HG03342 (cell line): Measurements from ENCODE around the gene COG4.
"Not testable (repeated sequence)": the region's sequence is repeated elsewhere in the genome, so short reads cannot be mapped to it uniquely, and the experiment has no call there.

Source experiments
- ATAC-seq: cut with Tn5 transposase; IDR thresholded peaks from one replicate; pipeline ENCODE4 v1.9.1; 2021; ENCODE audit warnings: mild to moderate bottlenecking, moderate library complexity; ENCODE audit not compliant: unreplicated experiment

Gene COG4

GRCh38 chr16:70527315-70527996 lies 4.1 kb upstream of the COG4 start:
- ATAC-seq, result no peak

GRCh38 chr16:70526403-70526802 lies 3.0 kb upstream of the COG4 start:
- no peak for ATAC-seq

- ATAC-seq, result not testable (repeated sequence)
Measured at GRCh38 chr16:70524399-70524825, 1.1 kb upstream of the COG4 start.

- ATAC-seq, result peak; percentile 50
Measured at GRCh38 chr16:70523743-70524398, 517 bp upstream of the COG4 start, which contains the start of gene SF3B3. Gene SF3B3 (plus strand): TSS chr16:70523816. CDS start chr16:70526657, 2,841 bp downstream.

GRCh38 chr16:70522216-70523075 lies 908 bp downstream of the COG4 start:
- no peak for ATAC-seq

- ATAC-seq, result no peak
Measured at GRCh38 chr16:70520612-70521297, 2.6 kb downstream of the COG4 start.

GRCh38 chr16:70512456-70512855 lies 10.9 kb downstream of the COG4 start:
- ATAC-seq, result no peak

- no peak for ATAC-seq
Measured at GRCh38 chr16:70511833-70512232, 11.5 kb downstream of the COG4 start.

GRCh38 chr16:70510216-70510615 lies 13.1 kb downstream of the COG4 start:
- ATAC-seq, result no peak

GRCh38 chr16:70508752-70509151 lies 14.6 kb downstream of the COG4 start:
- no peak for ATAC-seq

GRCh38 chr16:70496513-70496912 lies 26.8 kb downstream of the COG4 start:
- ATAC-seq, result no peak

GRCh38 chr16:70495425-70496182 lies 27.8 kb downstream of the COG4 start:
- ATAC-seq, result no peak

GRCh38 chr16:70494777-70495176 lies 28.6 kb downstream of the COG4 start:
- no peak for ATAC-seq

- no peak for ATAC-seq
Measured at GRCh38 chr16:70494202-70494770, 29.1 kb downstream of the COG4 start.

GRCh38 chr16:70493802-70494201 lies 29.6 kb downstream of the COG4 start:
- ATAC-seq, result no peak

- no peak for ATAC-seq
Measured at GRCh38 chr16:70490261-70490660, 33.1 kb downstream of the COG4 start.

GRCh38 chr16:70484867-70485266 lies 38.5 kb downstream of the COG4 start:
- no peak for ATAC-seq

- ATAC-seq, result no peak
Measured at GRCh38 chr16:70483426-70483825, 39.9 kb downstream of the COG4 start.

GRCh38 chr16:70482624-70483023 lies 40.7 kb downstream of the COG4 start:
- ATAC-seq, result no peak
